ENCODE results near the gene LPCAT3. TPM values are rescaled to one million over a fixed set of nuclear protein-coding genes. Genes with fewer than 3 reads are reported as not detected.

Gene LPCAT3
- total RNA-seq, 1 donor from 2014 or later = 13.1 TPM

- DNase-seq = peak; percentile 58
Observed at GRCh38 chr12:6963016-6963731, 55.1 kb downstream of the LPCAT3 start.

- no peak for DNase-seq
Observed at GRCh38 chr12:6962285-6963015, 55.8 kb downstream of the LPCAT3 start.

- peak; percentile 70 for DNase-seq
Observed at GRCh38 chr12:6961695-6962284, 56.5 kb downstream of the LPCAT3 start.

DNA sequence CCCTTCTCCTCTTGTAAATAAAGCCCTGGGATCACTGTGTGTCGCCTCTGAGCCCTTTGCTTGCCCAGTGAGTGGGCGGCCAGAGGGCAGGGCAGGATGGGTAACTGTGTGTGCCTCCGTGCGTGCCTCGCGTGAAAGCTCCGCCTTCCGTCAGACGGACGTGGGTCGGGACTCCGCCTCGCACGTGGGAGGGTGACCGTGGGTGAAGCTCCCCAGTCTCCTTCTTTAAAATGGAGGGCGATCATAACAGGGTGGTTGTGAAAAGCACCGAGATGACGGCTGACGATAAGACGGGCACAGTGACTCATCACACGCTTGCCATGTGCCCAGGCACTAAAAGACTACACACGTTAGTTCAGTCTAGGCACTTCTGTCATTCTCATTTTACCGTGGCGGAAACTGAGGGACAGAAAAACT is 57.0 kb downstream of the LPCAT3 start:
- no peak for DNase-seq

DNA sequence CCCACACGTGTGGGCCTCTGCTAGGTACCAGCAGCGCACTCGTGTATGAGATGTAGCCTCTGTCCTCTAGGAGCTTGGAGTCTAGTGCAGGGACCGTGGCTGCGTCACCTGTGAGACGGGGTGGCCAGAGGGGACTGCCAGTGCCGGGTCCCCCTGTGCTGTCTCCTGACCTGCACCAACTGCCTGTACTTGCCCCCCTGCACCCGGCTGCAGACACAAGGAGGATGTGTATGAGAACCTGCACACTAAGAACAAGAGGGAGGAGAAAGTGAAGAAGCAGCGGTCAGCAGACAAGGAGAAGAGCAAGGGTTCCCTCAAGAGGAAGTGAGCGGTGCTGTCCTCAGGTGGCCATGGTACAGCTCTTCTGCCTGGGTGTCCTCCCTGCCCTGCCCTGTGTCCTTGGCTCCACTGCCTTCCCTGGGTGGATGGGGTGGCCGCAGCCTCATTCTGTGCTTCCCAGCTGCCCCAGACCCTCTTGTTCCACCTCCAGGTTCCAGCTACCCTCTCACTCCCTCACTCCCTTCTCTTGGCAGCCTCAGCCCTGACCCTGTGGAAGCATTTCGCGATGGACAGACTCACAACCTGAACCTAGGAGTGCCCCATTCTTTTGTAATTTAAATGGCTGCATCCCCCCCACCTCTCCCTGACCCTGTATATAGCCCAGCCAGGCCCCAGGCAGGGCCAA is 57.5 kb downstream of the LPCAT3 start:
- no peak for DNase-seq

- no peak for DNase-seq
Observed at GRCh38 chr12:6959805-6960592, 58.3 kb downstream of the LPCAT3 start.

DNA sequence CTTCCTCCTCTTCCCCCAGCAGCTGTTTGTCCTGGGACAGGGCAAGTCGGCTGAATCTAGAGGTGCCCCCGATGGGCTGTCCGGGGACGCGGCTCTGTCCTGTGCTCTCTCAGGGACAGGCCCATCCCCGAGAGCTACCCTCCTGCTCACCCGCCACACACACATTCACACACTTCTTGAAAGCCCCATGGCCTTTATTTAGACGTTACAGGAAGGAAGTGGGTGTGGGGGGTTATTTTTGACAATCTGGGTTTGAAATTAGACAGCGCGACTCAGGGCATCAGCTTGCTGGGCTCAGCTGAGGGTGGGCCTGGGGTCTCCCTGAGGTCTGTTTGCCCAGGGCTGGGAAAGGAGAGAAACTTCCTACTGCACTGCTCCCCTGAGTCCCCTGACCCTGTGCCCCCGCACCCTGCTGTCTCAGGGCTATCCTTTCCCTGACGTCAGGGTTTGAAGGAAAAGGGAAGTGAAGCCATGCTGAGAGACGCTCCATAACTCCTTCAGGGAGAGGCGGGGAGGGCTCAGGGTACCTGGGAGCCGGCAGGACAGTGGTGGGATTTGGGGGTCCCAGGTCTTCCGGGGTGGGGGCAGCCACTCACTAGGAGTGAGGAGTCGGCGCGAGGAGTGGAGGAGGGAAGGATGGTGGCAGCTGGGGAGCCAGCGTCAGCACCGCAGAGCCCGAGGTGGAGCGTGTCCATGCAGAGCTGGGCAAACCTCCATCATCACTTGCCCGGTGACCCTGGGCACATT is 59.0 kb downstream of the LPCAT3 start:
- DNase-seq = no peak

DNA sequence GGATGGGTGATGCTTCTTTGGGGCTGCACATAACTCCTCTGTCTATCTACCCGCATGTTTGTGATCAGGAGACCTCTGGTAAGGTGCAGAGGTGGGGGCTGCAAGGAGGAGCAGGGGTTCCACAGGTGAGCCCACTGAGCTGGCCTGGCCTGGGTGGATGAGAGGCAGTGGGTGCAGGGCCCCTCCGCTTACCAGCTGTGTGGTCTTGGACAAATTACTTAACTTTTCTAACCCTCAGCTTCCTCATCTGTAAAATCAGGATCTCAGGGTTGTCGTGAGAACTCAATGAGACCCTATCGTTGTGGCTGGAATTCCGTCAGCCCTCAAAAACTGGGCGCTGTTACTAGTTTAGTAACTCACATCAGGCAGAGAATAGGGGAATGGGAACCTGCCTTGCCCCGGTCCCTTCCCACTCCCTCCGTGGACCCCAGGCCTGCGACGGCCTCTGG is 59.6 kb downstream of the LPCAT3 start:
- DNase-seq = no peak

- no peak for DNase-seq
Observed at GRCh38 chr12:6957741-6958608, 60.3 kb downstream of the LPCAT3 start.

GRCh38 chr12:6957151-6957701 is 61.0 kb downstream of the LPCAT3 start:
- no peak for DNase-seq

DNA sequence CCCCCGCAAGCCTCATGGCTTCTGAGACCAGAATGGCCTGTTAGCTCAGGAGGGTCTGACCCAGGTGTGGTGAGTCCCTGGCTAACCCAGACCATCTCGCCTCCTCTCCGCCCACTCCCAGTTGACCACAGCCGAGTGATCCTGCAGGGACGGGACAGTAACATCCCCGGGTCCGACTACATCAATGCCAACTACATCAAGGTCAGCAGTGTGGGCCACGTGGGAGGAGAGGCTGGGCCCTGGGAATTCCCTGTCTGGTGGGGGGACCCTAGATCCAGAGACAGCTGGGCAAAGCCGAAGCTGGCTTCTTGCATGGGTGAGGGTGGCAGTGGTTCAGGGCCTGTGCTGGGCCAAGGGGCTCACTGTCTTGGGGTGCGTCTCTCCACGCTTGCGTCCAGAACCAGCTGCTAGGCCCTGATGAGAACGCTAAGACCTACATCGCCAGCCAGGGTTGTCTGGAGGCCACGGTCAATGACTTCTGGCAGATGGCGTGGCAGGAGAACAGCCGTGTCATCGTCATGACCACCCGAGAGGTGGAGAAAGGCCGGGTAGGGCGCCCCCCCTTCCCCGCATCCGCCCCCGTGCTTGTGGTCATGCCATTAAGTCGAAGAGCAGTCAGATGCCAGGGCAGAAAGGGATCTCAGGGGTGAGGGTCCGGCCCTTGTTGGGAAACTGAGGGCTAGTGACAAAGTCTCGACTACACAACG is 62.1 kb downstream of the LPCAT3 start:
- DNase-seq = no peak

GRCh38 chr12:6955108-6956020 is 62.9 kb downstream of the LPCAT3 start:
- DNase-seq = no peak

- DNase-seq = no peak
Observed at GRCh38 chr12:6954316-6955107, 63.8 kb downstream of the LPCAT3 start.

GRCh38 chr12:6953442-6954315 is 64.6 kb downstream of the LPCAT3 start:
- peak; percentile 83 for DNase-seq

DNA sequence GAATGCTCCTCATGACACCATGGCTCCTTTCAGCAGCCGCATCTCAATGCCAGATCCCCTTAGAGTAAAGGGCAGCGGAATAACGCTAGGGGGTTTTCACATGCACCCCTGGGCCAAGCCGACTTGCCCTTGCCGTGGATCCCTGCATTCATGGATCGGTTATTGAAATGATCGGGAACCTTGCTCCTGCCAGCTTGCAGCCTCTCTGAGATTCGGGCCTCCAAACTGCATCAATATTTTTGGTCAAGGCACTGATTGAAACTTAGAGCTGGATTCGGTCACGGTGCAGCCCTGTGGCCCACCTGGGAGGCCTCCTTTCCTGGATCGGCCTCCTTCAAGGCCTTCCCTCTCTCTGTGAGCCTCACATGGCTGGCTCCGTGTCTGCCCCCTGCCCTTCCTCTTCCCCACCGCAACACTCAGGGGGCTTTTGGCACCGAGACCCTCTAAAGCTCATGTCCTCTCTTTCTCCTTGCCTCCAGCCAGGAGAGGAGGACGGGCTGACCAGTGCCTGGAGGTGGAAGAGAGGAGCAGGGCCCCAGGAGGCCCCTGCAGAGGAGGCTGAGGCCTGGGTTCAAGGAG is 65.3 kb downstream of the LPCAT3 start:
- DNase-seq = no peak
